A673 (cell line): Measurements from ENCODE around the gene ZMYND11. TPM values are rescaled to one million over a fixed set of nuclear protein-coding genes. Genes with fewer than 3 reads are reported as not detected.

Experiments used
- BruUV-seq: library from RNA; stranded (reverse); fragments of 400-500 nt; replicated peaks from 2 replicates; lab custom pipeline; 2021; lab: Mats Ljungman, UMichigan
- CTCF ChIA-PET: fragments of 300-600 bp; sonication (Branson Sonifier 250); formaldehyde crosslinking; loops from one replicate; lab custom pipeline; 2022; ENCODE audit warnings: antibody characterized with exemption; lab: Charles Lee
- POLR2A ChIA-PET: fragments of 300-600 bp; sonication (Branson Sonifier 250); formaldehyde crosslinking; loops from one replicate; lab custom pipeline; 2022; ENCODE audit warnings: antibody characterized with exemption; ENCODE audit not compliant: low non-redundant PET; lab: Charles Lee
- DNase-seq: peaks from one replicate; pipeline ENCODE4 v3.0.0-alpha.2; 2015; ENCODE audit warnings: low spot score
- H3K27ac ChIP-seq: fragments of 200-600 bp; sonication (generic); 2 replicates; pipeline ENCODE4 v1.5.1; 2016; ENCODE audit warnings: mixed run types, low read depth, mild to moderate bottlenecking, mixed read lengths, antibody characterized with exemption, low read length; ENCODE audit not compliant: poor library complexity, severe bottlenecking
- H3K27me3 ChIP-seq: fragments of 200-600 bp; sonication (generic); replicated peaks from 2 replicates; pipeline ENCODE4 v1.6.1; 2017; ENCODE audit warnings: mixed run types, low read depth, mild to moderate bottlenecking, mixed read lengths, antibody characterized with exemption, low read length; ENCODE audit not compliant: insufficient read depth, poor library complexity
- H3K36me3 ChIP-seq: fragments of 200-600 bp; sonication (generic); 2 replicates; pipeline ENCODE4 v1.6.1; 2016; ENCODE audit warnings: mixed run types, mild to moderate bottlenecking, mixed read lengths, antibody characterized with exemption, low read length; ENCODE audit not compliant: insufficient read depth, poor library complexity, severe bottlenecking
- H3K4me1 ChIP-seq: fragments of 200-600 bp; sonication (generic); 2 replicates; pipeline ENCODE4 v1.6.1; 2017; ENCODE audit warnings: mixed run types, mild to moderate bottlenecking, mixed read lengths, antibody characterized with exemption, low read length; ENCODE audit not compliant: insufficient read depth, poor library complexity, severe bottlenecking
- H3K4me3 ChIP-seq: fragments of 200-600 bp; sonication (generic); 2 replicates; pipeline ENCODE4 v1.5.1; 2016; ENCODE audit warnings: low read depth, mixed run types, mild to moderate bottlenecking, mixed read lengths, low read length; ENCODE audit not compliant: poor library complexity, severe bottlenecking
- H3K9me3 ChIP-seq: fragments of 200-600 bp; sonication (generic); 2 replicates; pipeline ENCODE4 v1.6.1; 2016; ENCODE audit warnings: mixed run types, low read depth, mild to moderate bottlenecking, mixed read lengths, antibody characterized with exemption, low read length; ENCODE audit not compliant: poor library complexity, severe bottlenecking
- CTCF ChIP-seq: fragments of 300-800, 200-600 bp; sonication (generic); conservative IDR thresholded peaks from 2 replicates; pipeline ENCODE4 v1.5.1; 2017; ENCODE audit warnings: low read depth, mild to moderate bottlenecking, antibody characterized with exemption, low read length, moderate library complexity, mixed read lengths
- EZH2 ChIP-seq: fragments of 200-600 bp; sonication (generic); IDR thresholded peaks from 2 replicates; pipeline ENCODE4 v1.6.1; 2017; ENCODE audit warnings: borderline replicate concordance, low read depth, mild to moderate bottlenecking, mixed read lengths, antibody characterized with exemption, low read length; ENCODE audit not compliant: poor library complexity, severe bottlenecking
- intact Hi-C: fragments of 100-400 bp; cut with micrococcal nuclease; formaldehyde crosslinking; loops from one replicate; pipeline ENCODE4 v1.10.0; 2022; ENCODE audit not compliant: unreplicated experiment
- total RNA-seq: library from RNA; stranded (reverse); gene quantifications from 2 replicates; pipeline ENCODE4 v1.2.3, GENCODE V29; 2021

ZMYND11 gene
- total RNA-seq, 1 experiment from 2014 or later = 82.8 TPM

DNA sequence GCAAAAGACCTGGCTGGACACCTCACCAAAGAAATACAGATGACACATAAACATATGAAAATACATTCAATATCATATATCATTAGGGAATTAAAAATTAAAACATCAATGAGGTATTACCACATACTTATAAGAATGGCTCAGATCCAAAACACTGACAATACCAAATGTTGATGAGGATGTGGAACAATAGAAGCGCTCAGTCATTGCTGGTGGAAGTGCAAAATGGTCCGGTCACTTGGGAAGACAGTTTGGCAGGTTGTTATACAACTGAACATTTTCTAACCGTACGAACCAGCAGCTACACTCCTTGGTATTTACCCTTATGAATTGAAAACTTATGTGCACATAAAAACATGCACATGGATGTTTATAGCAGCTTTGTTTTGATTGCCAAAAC lies 38.5 kb downstream of the ZMYND11 start:
- H3K27ac ChIP-seq = no peak overlapping the region
- H3K4me1 ChIP-seq = no peaks in the 10 kb centered on the region
- ChIA-PET POLR2A (interaction anchor here (0.7 kb wide), 1 partner anchor 361 kb away, joined by 4 read pairs; no protein-coding TSS in a partner anchor), CTCF (no interaction called here)
- H3K4me3 ChIP-seq = no peak overlapping the region
- intact Hi-C loops = no loop called here
- TF ChIP-seq CTCF (no peak), EZH2 (no peak)
- no peaks in the 10 kb centered on the region for H3K36me3 ChIP-seq
- no peak for DNase-seq
- no TSS peak for BruUV-seq
- H3K9me3 ChIP-seq = peaks cover 14% of the 10 kb centered on the region
- no peaks in the 10 kb centered on the region for H3K27me3 ChIP-seq

DNA sequence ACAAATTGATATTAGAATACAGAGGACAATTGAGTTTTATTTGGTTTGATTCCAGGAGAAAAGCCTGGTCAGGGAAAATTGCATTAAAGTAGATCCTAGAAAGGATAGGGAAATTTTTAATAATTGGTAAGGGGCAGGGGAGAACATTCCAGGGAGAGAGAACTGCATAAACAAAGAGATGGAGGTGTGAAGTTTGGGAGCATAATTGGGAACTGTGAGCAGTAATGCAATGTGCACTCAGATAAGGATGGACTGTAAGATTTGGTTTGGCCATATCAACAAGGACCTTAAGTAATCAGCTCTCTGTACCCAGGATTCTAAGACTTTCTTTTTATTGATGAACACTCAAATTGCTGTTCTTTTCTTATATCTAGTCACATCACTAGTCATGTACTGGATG lies 41.4 kb downstream of the ZMYND11 start:
- ChIA-PET POLR2A (no interaction called here), CTCF (no interaction called here)
- no peak for DNase-seq
- no peaks in the 10 kb centered on the region for H3K9me3 ChIP-seq
- no peaks in the 10 kb centered on the region for H3K27me3 ChIP-seq
- no peak for TF ChIP-seq CTCF
- no peak for TF ChIP-seq EZH2
- H3K27ac ChIP-seq = no peak overlapping the region
- H3K36me3 ChIP-seq = peaks cover 6% of the 10 kb centered on the region
- intact Hi-C loops = no loop called here
- no peaks in the 10 kb centered on the region for H3K4me1 ChIP-seq
- no TSS peak for BruUV-seq
- H3K4me3 ChIP-seq = no peak overlapping the region

GRCh38 chr10:178208-178607 lies 43.0 kb downstream of the ZMYND11 start:
- intact Hi-C loops = no loop called here
- TF ChIP-seq EZH2 = no peak
- TF ChIP-seq CTCF = peak; percentile 60
- ChIA-PET POLR2A (no interaction called here), CTCF (no interaction called here)
- Histone ChIP-seq H3K4me1 (no peaks in the 10 kb centered on the region), H3K27ac (no peak overlapping the region), H3K9me3 (no peaks in the 10 kb centered on the region), H3K4me3 (no peak overlapping the region), H3K27me3 (no peaks in the 10 kb centered on the region), H3K36me3 (peaks cover 16% of the 10 kb centered on the region)
- DNase-seq = peak; percentile 54
- no TSS peak for BruUV-seq
